Right lobe of liver (tissue), 4 donors: Measurements from ENCODE around the gene KCNC1.

ENCODE experiments used
- POLR2A ChIP-seq: fragments of 450-650 bp; IDR thresholded peaks from one replicate; pipeline ENCODE4 v1.6.1; 2017; ENCODE audit warnings: antibody characterized with exemption, mild to moderate bottlenecking
- TF ChIP-seq, protein P1 (sequence below), 4 donors: fragments of 200-600 bp in 3 of 4; fragments of 450-650 bp in 1 of 4; IDR thresholded peaks; one replicate each; pipeline versions ENCODE4 v1.5.1 to v1.8.0; 2016 to 2022; ENCODE audit warnings: antibody characterized with exemption in 4 of 4, mild to moderate bottlenecking in 2 of 4
- donor health status: DM: no; HTN: no; CAD: no.
- donor health status: DM: no; HTN: no; CAD: no.
- donor health status: DM: no; HTN: yes; CAD: no.

DNA sequence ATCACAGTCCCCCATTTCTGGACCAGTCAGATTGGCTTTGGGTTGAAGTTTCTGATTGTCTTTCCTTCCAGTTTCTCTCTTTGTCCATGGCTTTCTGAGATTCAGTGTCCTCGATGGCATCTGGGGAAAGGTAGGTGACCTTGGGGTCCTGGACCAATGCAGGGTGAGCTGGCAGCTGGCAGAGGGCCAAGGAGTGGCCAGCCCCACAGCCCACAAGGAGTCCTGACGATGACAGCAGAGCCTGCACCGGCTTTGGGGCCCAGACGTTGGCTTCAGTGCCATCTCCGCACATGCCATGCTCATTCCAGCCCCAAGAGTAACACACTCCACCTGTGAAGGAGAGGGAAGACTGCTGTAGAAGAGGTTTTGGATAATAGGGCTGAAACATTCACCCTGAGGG is 53.5 kb downstream of the KCNC1 start:
- TF ChIP-seq POLR2A, result no peak
- TF ChIP-seq, protein P1, sequence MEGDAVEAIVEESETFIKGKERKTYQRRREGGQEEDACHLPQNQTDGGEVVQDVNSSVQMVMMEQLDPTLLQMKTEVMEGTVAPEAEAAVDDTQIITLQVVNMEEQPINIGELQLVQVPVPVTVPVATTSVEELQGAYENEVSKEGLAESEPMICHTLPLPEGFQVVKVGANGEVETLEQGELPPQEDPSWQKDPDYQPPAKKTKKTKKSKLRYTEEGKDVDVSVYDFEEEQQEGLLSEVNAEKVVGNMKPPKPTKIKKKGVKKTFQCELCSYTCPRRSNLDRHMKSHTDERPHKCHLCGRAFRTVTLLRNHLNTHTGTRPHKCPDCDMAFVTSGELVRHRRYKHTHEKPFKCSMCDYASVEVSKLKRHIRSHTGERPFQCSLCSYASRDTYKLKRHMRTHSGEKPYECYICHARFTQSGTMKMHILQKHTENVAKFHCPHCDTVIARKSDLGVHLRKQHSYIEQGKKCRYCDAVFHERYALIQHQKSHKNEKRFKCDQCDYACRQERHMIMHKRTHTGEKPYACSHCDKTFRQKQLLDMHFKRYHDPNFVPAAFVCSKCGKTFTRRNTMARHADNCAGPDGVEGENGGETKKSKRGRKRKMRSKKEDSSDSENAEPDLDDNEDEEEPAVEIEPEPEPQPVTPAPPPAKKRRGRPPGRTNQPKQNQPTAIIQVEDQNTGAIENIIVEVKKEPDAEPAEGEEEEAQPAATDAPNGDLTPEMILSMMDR (IDR thresholded peaks at IDR 0.05), result no peak
